ENCODE data around the gene PPP2R2D. TPM values are rescaled to one million over a fixed set of nuclear protein-coding genes. Genes with fewer than 3 reads are reported as not detected.

The PPP2R2D gene
- total and polyA plus RNA-seq, 4 donors: 15.6 to 51.4 (median 22.0) TPM

DNA sequence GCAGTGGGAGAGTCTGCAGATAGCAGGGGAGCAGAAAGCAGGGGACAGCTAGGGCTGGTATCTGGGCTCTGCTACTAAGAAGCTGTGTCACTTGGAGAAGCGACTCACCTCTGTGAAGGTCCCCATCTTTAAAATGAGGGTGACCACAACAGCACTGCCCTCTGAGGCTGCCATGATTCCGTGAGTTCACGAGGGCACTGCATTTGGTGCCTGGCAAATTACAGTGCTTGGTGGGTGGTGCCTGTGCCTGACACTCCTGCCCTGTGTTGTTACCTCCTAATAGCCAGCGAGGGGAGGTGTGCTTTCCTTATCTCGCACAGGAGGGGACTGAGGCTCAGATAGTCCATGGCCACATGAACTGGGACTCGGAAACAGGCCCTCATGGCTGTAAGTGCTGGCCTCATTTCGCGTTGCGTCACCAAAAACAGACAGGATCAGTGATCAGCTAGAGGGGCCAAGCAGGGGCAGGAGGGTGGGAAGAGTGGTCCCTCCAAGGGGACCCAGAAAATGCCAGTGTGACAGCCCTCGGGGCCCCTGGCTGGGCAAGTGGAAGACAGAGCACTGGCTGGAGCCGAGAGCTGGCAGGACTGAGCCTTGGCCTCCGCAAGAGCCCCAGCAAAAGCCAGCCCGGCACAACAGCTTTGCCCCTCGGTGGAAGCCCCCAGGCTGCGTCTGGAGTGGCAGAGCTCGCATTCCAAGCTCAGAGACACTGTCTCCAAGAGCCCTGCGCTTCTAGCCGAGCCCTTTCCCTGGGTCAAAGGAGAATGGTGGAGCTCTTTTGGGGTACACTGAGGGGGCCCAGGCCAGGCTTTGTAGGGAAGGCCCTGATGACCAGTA lies 98.3 kb downstream of the PPP2R2D start:
- 91 to 96% methylated on average over 18 of the region's 18 CpGs for WGBS, 2 donors
- Histone ChIP-seq H3K4me1 (ENCODE audit: control insufficient read depth in 5 of 5, insufficient read depth in 5 of 5, low read length in 5 of 5) (peaks cover 4 to 25% (median 13%) of the 10 kb centered on the region in 5 donors), H3K4me3 (no peak overlapping the region), H3K27me3 (ENCODE audit: control insufficient read depth in 3 of 3, insufficient read depth in 3 of 3, low read length in 2 of 3) (peaks cover 0 to 6% (median 0%) of the 10 kb centered on the region in 3 donors), H3K36me3 (ENCODE audit: control insufficient read depth in 4 of 4, insufficient read depth in 4 of 4, low read length in 4 of 4) (no peaks in the 10 kb centered on the region), H3K9me3 (ENCODE audit: control insufficient read depth in 4 of 4, insufficient read depth in 3 of 4, low read length in 3 of 4) (no peaks in the 10 kb centered on the region), H3K27ac (ENCODE audit: low read depth in 1 of 2, low read length in 1 of 2) (peak overlapping the region in 1 of 2 donors; percentile 93), H3K9ac (ENCODE audit: insufficient read depth in 1 of 2, low read length in 2 of 2) (no peak overlapping the region)
- ATAC-seq (ENCODE audit: insufficient read depth, low FRiP score) (no peak), DNase-seq (no peak)
- TF ChIP-seq, protein P1, sequence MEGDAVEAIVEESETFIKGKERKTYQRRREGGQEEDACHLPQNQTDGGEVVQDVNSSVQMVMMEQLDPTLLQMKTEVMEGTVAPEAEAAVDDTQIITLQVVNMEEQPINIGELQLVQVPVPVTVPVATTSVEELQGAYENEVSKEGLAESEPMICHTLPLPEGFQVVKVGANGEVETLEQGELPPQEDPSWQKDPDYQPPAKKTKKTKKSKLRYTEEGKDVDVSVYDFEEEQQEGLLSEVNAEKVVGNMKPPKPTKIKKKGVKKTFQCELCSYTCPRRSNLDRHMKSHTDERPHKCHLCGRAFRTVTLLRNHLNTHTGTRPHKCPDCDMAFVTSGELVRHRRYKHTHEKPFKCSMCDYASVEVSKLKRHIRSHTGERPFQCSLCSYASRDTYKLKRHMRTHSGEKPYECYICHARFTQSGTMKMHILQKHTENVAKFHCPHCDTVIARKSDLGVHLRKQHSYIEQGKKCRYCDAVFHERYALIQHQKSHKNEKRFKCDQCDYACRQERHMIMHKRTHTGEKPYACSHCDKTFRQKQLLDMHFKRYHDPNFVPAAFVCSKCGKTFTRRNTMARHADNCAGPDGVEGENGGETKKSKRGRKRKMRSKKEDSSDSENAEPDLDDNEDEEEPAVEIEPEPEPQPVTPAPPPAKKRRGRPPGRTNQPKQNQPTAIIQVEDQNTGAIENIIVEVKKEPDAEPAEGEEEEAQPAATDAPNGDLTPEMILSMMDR (IDR thresholded peaks at IDR 0.05; ENCODE audit: control extremely low read depth, extremely low read depth): no peak

DNA sequence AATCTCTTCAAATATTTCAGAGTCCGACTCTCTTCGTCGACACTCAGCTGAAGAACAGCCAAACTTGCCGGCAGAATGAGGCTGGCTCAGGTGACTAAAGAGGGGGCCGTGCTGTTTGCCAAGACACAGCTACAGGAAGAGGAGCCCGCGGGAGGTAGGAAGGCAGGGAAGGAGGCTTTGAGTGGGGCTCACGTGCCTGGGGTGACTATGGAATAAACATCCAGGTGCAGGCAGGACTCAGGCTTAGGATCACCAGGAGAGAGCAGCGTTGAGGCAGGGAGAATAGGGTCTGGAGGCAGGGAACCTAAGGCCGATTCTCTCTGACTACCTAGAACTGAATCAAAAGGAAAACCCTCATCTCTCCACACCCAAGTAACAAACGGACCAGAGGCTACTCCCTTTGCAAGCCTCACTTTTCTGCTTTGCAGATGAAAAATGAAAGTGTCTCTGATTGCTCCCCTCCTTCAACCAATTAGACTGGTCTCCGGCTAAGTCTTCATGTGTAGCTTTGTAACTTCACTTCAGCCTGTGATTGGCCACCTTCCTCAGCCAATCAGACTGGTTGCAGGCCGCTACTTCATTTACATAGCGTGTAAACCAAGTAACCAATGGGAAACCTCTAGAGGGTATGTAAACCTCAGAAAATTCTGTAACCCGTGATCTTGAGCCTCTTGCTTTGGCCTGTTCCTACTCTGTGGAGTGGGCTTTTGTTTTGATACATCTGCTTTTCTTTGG lies 100.6 kb downstream of the PPP2R2D start:
- H3K36me3 ChIP-seq (ENCODE audit: control insufficient read depth in 4 of 4, insufficient read depth in 4 of 4, low read length in 4 of 4): no peaks in the 10 kb centered on the region
- H3K9ac ChIP-seq (ENCODE audit: insufficient read depth in 1 of 2, low read length in 2 of 2): no peak overlapping the region
- peaks cover 0 to 4% (median 0%) of the 10 kb centered on the region in 4 donors for H3K9me3 ChIP-seq (ENCODE audit: control insufficient read depth in 4 of 4, insufficient read depth in 3 of 4, low read length in 3 of 4)
- H3K4me1 ChIP-seq (ENCODE audit: control insufficient read depth in 5 of 5, insufficient read depth in 5 of 5, low read length in 5 of 5): peaks cover 4 to 21% (median 13%) of the 10 kb centered on the region in 5 donors
- H3K27ac ChIP-seq (ENCODE audit: low read depth in 1 of 2, low read length in 1 of 2): peak overlapping the region in 1 of 2 donors; percentile 18
- 55 to 70% methylated on average over 15 of the region's 15 CpGs for WGBS, 2 donors
- TF ChIP-seq, protein P1 (IDR thresholded peaks at IDR 0.05; ENCODE audit: control extremely low read depth, extremely low read depth): no peak
- H3K27me3 ChIP-seq (ENCODE audit: control insufficient read depth in 3 of 3, insufficient read depth in 3 of 3, low read length in 2 of 3): peaks cover 0 to 9% (median 0%) of the 10 kb centered on the region in 3 donors
- DNase-seq: peak in 2 of 3 donors; percentile 21 to 29
- no peak for ATAC-seq (ENCODE audit: insufficient read depth, low FRiP score)
- no peak overlapping the region for H3K4me3 ChIP-seq

DNA sequence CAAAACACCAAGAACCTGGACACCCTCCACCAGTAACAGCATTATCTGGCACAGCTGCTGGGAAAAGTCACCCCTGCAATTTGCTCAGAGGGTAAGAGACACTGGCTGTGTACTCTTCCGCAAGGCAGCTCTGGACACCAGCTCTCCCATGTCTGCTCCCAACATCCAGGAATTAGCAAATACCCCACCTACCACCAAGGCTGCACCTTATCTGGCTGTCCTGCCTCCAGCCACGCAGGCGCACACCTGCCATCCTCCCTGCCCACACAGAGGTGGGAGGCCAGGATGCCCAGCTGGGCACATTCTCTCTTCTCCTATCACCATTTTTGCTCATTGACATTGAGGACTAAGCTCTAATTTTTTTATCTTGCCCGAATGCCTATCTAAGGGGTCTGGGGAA lies 101.2 kb downstream of the PPP2R2D start:
- Histone ChIP-seq H3K27me3 (ENCODE audit: control insufficient read depth in 3 of 3, insufficient read depth in 3 of 3, low read length in 2 of 3) (peaks cover 0 to 9% (median 0%) of the 10 kb centered on the region in 3 donors), H3K9ac (ENCODE audit: insufficient read depth in 1 of 2, low read length in 2 of 2) (no peak overlapping the region), H3K27ac (ENCODE audit: low read depth in 1 of 2, low read length in 1 of 2) (no peak overlapping the region), H3K9me3 (ENCODE audit: control insufficient read depth in 4 of 4, insufficient read depth in 3 of 4, low read length in 3 of 4) (peaks cover 0 to 4% (median 0%) of the 10 kb centered on the region in 4 donors), H3K4me3 (no peak overlapping the region), H3K36me3 (ENCODE audit: control insufficient read depth in 4 of 4, insufficient read depth in 4 of 4, low read length in 4 of 4) (no peaks in the 10 kb centered on the region), H3K4me1 (ENCODE audit: control insufficient read depth in 5 of 5, insufficient read depth in 5 of 5, low read length in 5 of 5) (peaks cover 4 to 17% (median 11%) of the 10 kb centered on the region in 5 donors)
- TF ChIP-seq, protein P1 (IDR thresholded peaks at IDR 0.05; ENCODE audit: control extremely low read depth, extremely low read depth): no peak
- no peak for ATAC-seq (ENCODE audit: insufficient read depth, low FRiP score)
- DNase-seq: no peak
- 94 to 96% methylated on average over 4 of the region's 4 CpGs for WGBS, 2 donors

Data from lung (tissue), 12 donors.